ENCODE data around the gene IFT25. TPM values are rescaled to one million over a fixed set of nuclear protein-coding genes. Genes with fewer than 3 reads are reported as not detected.

The IFT25 gene
- total RNA-seq, 6 experiments from 2014 or later, result 11.7 to 19.3 (median 12.9) TPM

DNA sequence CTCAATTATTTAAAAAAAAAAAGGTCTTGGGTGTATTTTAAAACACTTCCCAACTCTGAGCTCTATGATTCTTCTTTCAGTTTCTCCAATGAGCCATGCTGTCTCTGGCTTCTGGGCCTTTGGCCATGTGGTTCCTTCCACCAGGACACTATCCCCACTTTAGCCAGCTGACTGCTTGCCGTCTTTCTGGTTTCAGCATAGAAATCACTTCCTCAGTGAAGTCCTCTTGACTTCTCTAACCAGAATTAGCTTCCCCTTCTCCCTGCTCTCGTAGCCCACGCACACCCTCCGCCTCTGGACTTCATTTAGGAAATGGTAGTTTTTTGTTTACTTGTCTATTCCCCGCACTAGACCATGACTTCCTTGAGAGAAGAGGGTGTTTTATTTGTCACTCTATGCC lies 52.6 kb downstream of the IFT25 start:
- peak overlapping the region; percentile 37 to 92 (median 50) for H3K27ac ChIP-seq
- no peak overlapping the region for H3K4me3 ChIP-seq
- 54% methylated on average over 5 of the region's 5 CpGs for WGBS (ENCODE audit: insufficient coverage, low coverage, low lambda C conversion rate, missing lambda C conversion rate)
- H3K27me3 ChIP-seq, result no peaks in the 10 kb centered on the region
- H3K36me3 ChIP-seq, result no peaks in the 10 kb centered on the region
- ATAC-seq, result peak in 1 of 4 donors; percentile 1
- H3K9me3 ChIP-seq, result no peaks in the 10 kb centered on the region
- peak in 1 of 3 donors; percentile 35 for DNase-seq
- H3K4me1 ChIP-seq, result peaks cover 0 to 43% (median 16%) of the 10 kb centered on the region in 4 donors
- intact Hi-C loops (cut with DNase I), result loop anchor here in 1 of 2 donors (5.0 kb wide), 1 partner anchor 54 kb away; the partner anchor contains the start of genes IFT25 and LRRC42
- TF ChIP-seq, protein P1, sequence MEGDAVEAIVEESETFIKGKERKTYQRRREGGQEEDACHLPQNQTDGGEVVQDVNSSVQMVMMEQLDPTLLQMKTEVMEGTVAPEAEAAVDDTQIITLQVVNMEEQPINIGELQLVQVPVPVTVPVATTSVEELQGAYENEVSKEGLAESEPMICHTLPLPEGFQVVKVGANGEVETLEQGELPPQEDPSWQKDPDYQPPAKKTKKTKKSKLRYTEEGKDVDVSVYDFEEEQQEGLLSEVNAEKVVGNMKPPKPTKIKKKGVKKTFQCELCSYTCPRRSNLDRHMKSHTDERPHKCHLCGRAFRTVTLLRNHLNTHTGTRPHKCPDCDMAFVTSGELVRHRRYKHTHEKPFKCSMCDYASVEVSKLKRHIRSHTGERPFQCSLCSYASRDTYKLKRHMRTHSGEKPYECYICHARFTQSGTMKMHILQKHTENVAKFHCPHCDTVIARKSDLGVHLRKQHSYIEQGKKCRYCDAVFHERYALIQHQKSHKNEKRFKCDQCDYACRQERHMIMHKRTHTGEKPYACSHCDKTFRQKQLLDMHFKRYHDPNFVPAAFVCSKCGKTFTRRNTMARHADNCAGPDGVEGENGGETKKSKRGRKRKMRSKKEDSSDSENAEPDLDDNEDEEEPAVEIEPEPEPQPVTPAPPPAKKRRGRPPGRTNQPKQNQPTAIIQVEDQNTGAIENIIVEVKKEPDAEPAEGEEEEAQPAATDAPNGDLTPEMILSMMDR (IDR thresholded peaks at IDR 0.05), result no peak
- TF ChIP-seq POLR2A (IDR thresholded peaks at IDR 0.05), result no peak

DNA sequence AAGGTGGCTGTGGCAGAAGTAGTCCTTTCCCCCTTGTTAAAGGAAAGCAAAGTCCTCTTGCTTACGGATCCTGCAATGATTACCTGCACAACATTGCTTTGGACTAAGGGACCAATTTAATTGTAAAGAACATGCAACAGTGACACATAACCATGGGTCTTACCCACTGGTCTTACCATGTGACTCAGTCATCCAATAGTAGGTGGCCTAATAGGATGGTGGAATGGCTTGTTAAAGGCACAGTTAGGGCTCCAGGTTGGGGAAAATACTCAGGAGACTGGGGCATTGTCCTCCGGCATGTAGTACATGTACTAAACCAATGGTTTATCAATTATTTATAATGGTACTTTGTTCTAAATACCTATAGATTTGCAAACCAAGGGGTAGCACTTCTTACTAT lies 53.8 kb downstream of the IFT25 start:
- H3K27ac ChIP-seq, result no peak overlapping the region
- intact Hi-C loops (cut with DNase I), result loop anchor here in 1 of 2 donors (5.0 kb wide), 1 partner anchor 56 kb away; the partner anchor contains the start of genes IFT25 and LRRC42

DNA sequence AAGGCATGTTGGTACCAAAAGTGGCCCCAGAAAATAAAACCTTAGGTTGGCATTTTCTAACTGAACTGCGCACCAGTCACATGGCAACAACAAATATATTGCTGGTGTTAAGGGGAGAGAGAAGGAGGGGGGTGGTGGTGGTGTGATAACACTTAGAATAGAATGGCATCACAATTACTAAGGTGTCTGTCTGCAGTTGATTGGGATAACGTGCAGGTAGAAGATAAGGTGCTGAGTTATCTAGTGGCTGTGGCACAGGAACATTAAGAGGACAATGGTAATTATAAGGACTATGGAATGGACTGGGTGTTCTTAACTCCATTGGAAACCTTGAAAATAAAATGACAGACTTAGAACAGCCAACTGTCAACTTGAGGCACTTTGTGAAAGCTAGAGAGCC lies 54.5 kb downstream of the IFT25 start:
- H3K36me3 ChIP-seq, result peaks cover 0 to 4% (median 0%) of the 10 kb centered on the region in 4 donors
- peaks cover 0 to 26% (median 10%) of the 10 kb centered on the region in 4 donors for H3K4me1 ChIP-seq
- WGBS (ENCODE audit: insufficient coverage, low coverage, low lambda C conversion rate, missing lambda C conversion rate), result 89% methylated on average over 2 of the region's 2 CpGs
- DNase-seq, result no peak
- H3K4me3 ChIP-seq, result no peak overlapping the region
- H3K27ac ChIP-seq, result no peak overlapping the region
- no peaks in the 10 kb centered on the region for H3K27me3 ChIP-seq
- intact Hi-C loops (cut with DNase I), result loop anchor here in 1 of 2 donors (5.0 kb wide), 1 partner anchor 56 kb away; the partner anchor contains the start of genes IFT25 and LRRC42
- no peaks in the 10 kb centered on the region for H3K9me3 ChIP-seq
- ATAC-seq, result no peak
- TF ChIP-seq, protein P1 (IDR thresholded peaks at IDR 0.05), result no peak
- TF ChIP-seq POLR2A (IDR thresholded peaks at IDR 0.05), result no peak

More for the DNA sequence above, 53.8 kb downstream of the IFT25 start:
- DNase-seq (no peak), ATAC-seq (no peak)
- H3K36me3 ChIP-seq, result peaks cover 0 to 3% (median 0%) of the 10 kb centered on the region in 4 donors
- no peaks in the 10 kb centered on the region for H3K27me3 ChIP-seq
- TF ChIP-seq, protein P1 (IDR thresholded peaks at IDR 0.05), result no peak
- no peak for TF ChIP-seq POLR2A (IDR thresholded peaks at IDR 0.05)
- H3K9me3 ChIP-seq, result no peaks in the 10 kb centered on the region
- no peak overlapping the region for H3K4me3 ChIP-seq
- 100% methylated on average over 1 of the region's 2 CpGs for WGBS (ENCODE audit: insufficient coverage, low coverage, low lambda C conversion rate, missing lambda C conversion rate)
- peaks cover 0 to 31% (median 11%) of the 10 kb centered on the region in 4 donors for H3K4me1 ChIP-seq

DNA sequence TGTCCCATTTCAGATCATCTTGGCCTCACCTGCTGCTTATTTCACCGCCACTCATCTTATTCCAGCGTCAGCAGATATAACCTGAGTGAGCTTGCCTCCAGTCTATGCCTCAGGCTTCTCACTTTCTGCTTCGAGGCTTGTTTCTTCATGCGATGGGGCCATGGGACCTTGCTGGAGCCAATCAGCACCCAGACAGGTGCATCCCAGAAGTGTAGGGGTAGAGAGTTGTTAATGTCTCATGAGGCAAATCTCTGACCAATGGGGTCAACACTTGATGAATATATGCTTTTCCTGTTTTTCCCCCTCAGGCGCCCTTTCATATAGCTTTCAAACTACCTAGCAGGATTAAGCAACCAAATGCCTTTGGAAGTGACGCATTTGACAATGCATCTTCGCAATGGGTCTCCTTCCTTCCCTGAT lies 55.0 kb downstream of the IFT25 start:
- 75% methylated on average over 4 of the region's 7 CpGs for WGBS (ENCODE audit: insufficient coverage, low coverage, low lambda C conversion rate, missing lambda C conversion rate)
- TF ChIP-seq, protein P1 (IDR thresholded peaks at IDR 0.05), result no peak
- TF ChIP-seq POLR2A (IDR thresholded peaks at IDR 0.05), result no peak
- Histone ChIP-seq H3K4me3 (peak overlapping the region in 2 of 3 donors; percentile 68 to 86), H3K9me3 (no peaks in the 10 kb centered on the region), H3K4me1 (peaks cover 0 to 31% (median 11%) of the 10 kb centered on the region in 4 donors), H3K36me3 (peaks cover 0 to 4% (median 0%) of the 10 kb centered on the region in 4 donors), H3K27me3 (no peaks in the 10 kb centered on the region), H3K27ac (peak overlapping the region; percentile 66 to 92 (median 73))
- DNase-seq, result no peak
- ATAC-seq, result no peak
- intact Hi-C loops (cut with DNase I), result loop anchor here in 1 of 2 donors (5.0 kb wide), 1 partner anchor 57 kb away; the partner anchor contains the start of genes IFT25 and LRRC42
